Renal cortex interstitium (tissue), 11 donors: Measurements from ENCODE around the gene NBPF11. TPM values are rescaled to one million over a fixed set of nuclear protein-coding genes. Genes with fewer than 3 reads are reported as not detected.
"Not testable (repeated sequence)": the region's sequence is repeated elsewhere in the genome, so short reads cannot be mapped to it uniquely, and the experiment has no call there.

Experiments
- DNase-seq, 11 donors: peaks; one replicate each; pipeline ENCODE4 v3.0.0-alpha.2; 2013; ENCODE audit warnings: low read depth in 9 of 11, low spot score in 4 of 11; ENCODE audit errors: extremely low read depth in 1 of 11
- polyA plus RNA-seq, 3 donors: library from polyadenylated mRNA; unstranded; fragments of 120-200 nt; gene quantifications; one replicate each; pipeline ENCODE4 v1.2.1, GENCODE V29; 2013; ENCODE audit not compliant: insufficient read length in 3 of 3

Gene NBPF11
- polyA plus RNA-seq, 3 donors = 27.9 to 46.1 (median 29.8) TPM

DNA sequence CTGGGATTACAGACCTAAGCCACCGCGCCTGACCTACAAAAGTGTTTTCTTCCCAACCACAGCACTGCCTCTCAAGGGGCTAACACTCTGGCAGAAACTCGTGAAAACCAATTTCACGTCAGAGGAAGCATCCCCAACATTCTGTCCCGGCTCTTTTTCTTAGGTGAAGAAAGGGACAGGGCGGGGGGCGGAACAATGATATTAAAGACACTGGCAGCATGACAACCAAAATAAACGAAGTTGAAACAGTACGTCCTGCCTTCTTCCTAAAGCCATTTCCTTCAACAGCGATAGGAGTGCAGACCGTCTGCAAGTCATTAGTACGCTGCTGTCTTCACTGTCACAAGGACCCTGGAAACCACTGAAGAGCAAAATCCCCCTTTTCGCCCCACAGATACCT lies 74.0 kb downstream of the NBPF11 start:
- DNase-seq = not testable (repeated sequence)

DNA sequence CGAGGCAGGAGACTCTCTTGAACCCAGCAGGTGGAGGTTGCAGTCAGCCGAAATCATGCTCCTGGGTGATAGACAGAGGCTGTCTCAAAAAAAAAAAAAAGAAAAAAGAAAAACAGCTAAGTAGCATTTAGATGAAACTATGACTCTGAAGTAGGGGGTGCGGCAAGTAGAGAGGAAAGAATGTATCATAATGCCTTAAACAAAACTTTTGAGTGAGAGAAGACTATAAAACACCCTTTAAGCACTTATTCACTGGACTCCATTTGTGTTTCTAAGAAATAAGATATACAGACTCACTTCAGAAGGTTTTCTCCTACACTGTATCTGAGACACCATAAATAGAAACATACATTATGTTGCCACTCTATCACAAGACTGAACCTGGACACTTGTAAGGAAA lies 74.6 kb downstream of the NBPF11 start:
- not testable (repeated sequence) for DNase-seq

- DNase-seq = not testable (repeated sequence)
Measured at GRCh38 chr1:148073392-148073791, 78.7 kb downstream of the NBPF11 start.

GRCh38 chr1:148068606-148069005 lies 83.5 kb downstream of the NBPF11 start:
- not testable (repeated sequence) for DNase-seq

- not testable (repeated sequence) for DNase-seq
Measured at GRCh38 chr1:148068201-148068600, 83.9 kb downstream of the NBPF11 start.

GRCh38 chr1:148060294-148060701 lies 91.8 kb downstream of the NBPF11 start:
- not testable (repeated sequence) for DNase-seq

GRCh38 chr1:148057384-148057783 lies 94.7 kb downstream of the NBPF11 start:
- not testable (repeated sequence) for DNase-seq

Other genes with a start within 250 kb of the NBPF11 start
- under 1 TPM; 0.39 to 0.66 (median 0.57) TPM for gene GJA8, start 249.5 kb downstream of the NBPF11 start, polyA plus RNA-seq
- 10 to 100 TPM; 43.6 to 50.2 (median 44.8) TPM for gene GPR89B, start 223.9 kb downstream of the NBPF11 start, polyA plus RNA-seq